ENCODE measurements around the gene HRG.

DNA sequence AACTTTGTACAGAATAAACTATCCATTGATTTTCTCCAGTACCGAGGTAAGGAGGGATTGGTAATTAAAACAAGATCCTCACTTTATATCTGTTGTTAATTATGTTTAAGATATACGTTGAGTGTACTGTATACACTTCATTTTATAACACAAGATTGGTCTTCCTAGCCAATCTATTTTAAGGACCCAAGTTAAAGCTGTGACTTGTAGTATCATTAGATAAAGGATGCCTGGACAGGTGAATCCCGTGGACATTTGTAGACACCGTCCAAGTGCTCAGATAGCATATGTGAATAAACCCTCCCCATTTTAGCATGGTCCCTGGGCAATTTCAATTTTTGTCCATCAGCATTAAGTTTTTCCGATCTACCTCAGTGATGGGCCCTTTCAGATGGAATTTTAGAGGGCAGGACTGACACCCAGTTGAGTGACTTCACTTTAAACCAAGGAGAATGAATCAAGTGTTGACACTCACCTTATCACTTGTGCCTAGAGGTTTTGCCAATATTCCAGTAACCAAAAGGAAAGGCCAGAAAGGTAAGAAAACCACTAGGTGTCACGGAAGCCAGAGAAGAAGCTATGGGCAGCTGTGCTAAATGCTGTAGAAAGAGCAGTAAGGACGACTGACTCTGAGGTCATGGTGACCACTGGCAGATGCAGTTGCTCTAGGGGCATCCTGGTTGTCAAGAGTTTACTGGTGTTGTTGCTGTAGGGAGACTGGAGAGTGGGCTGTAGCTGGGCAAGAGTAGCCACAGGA lies 43.7 kb upstream of the HRG start:
- TF ChIP-seq, protein P1, sequence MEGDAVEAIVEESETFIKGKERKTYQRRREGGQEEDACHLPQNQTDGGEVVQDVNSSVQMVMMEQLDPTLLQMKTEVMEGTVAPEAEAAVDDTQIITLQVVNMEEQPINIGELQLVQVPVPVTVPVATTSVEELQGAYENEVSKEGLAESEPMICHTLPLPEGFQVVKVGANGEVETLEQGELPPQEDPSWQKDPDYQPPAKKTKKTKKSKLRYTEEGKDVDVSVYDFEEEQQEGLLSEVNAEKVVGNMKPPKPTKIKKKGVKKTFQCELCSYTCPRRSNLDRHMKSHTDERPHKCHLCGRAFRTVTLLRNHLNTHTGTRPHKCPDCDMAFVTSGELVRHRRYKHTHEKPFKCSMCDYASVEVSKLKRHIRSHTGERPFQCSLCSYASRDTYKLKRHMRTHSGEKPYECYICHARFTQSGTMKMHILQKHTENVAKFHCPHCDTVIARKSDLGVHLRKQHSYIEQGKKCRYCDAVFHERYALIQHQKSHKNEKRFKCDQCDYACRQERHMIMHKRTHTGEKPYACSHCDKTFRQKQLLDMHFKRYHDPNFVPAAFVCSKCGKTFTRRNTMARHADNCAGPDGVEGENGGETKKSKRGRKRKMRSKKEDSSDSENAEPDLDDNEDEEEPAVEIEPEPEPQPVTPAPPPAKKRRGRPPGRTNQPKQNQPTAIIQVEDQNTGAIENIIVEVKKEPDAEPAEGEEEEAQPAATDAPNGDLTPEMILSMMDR (conservative IDR thresholded peaks at IDR 0.05; ENCODE audit: low read depth in 2 of 2), result no peak
- TF ChIP-seq EZH2 (IDR thresholded peaks at IDR 0.05; ENCODE audit: low read depth, unreplicated experiment) (no peak), CREB1 (CRISPR knock-in tag; IDR thresholded peaks at IDR 0.05; ENCODE audit: low read depth) (no peak), POLR2AphosphoS5 (IDR thresholded peaks at IDR 0.05; ENCODE audit: low read depth) (no peak), EZH2phosphoT487 (IDR thresholded peaks at IDR 0.05; ENCODE audit: unreplicated experiment) (no peak), ZNF114 (CRISPR knock-in tag; IDR thresholded peaks at IDR 0.05) (no peak), ZNF331 (CRISPR knock-in tag; IDR thresholded peaks at IDR 0.05; ENCODE audit: low read depth) (no peak), JUNB (IDR thresholded peaks at IDR 0.05; ENCODE audit: unreplicated experiment) (no peak)
- TF ChIP-seq, protein P2, sequence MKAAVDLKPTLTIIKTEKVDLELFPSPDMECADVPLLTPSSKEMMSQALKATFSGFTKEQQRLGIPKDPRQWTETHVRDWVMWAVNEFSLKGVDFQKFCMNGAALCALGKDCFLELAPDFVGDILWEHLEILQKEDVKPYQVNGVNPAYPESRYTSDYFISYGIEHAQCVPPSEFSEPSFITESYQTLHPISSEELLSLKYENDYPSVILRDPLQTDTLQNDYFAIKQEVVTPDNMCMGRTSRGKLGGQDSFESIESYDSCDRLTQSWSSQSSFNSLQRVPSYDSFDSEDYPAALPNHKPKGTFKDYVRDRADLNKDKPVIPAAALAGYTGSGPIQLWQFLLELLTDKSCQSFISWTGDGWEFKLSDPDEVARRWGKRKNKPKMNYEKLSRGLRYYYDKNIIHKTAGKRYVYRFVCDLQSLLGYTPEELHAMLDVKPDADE (IDR thresholded peaks at IDR 0.05), result no peak
- TF ChIP-seq, protein P3, sequence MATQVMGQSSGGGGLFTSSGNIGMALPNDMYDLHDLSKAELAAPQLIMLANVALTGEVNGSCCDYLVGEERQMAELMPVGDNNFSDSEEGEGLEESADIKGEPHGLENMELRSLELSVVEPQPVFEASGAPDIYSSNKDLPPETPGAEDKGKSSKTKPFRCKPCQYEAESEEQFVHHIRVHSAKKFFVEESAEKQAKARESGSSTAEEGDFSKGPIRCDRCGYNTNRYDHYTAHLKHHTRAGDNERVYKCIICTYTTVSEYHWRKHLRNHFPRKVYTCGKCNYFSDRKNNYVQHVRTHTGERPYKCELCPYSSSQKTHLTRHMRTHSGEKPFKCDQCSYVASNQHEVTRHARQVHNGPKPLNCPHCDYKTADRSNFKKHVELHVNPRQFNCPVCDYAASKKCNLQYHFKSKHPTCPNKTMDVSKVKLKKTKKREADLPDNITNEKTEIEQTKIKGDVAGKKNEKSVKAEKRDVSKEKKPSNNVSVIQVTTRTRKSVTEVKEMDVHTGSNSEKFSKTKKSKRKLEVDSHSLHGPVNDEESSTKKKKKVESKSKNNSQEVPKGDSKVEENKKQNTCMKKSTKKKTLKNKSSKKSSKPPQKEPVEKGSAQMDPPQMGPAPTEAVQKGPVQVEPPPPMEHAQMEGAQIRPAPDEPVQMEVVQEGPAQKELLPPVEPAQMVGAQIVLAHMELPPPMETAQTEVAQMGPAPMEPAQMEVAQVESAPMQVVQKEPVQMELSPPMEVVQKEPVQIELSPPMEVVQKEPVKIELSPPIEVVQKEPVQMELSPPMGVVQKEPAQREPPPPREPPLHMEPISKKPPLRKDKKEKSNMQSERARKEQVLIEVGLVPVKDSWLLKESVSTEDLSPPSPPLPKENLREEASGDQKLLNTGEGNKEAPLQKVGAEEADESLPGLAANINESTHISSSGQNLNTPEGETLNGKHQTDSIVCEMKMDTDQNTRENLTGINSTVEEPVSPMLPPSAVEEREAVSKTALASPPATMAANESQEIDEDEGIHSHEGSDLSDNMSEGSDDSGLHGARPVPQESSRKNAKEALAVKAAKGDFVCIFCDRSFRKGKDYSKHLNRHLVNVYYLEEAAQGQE (IDR thresholded peaks at IDR 0.05; ENCODE audit: unreplicated experiment), result no peak

Data from GM23338 (cell line).